ENCODE measurements around the gene PAIP2B.

Gene PAIP2B

DNA sequence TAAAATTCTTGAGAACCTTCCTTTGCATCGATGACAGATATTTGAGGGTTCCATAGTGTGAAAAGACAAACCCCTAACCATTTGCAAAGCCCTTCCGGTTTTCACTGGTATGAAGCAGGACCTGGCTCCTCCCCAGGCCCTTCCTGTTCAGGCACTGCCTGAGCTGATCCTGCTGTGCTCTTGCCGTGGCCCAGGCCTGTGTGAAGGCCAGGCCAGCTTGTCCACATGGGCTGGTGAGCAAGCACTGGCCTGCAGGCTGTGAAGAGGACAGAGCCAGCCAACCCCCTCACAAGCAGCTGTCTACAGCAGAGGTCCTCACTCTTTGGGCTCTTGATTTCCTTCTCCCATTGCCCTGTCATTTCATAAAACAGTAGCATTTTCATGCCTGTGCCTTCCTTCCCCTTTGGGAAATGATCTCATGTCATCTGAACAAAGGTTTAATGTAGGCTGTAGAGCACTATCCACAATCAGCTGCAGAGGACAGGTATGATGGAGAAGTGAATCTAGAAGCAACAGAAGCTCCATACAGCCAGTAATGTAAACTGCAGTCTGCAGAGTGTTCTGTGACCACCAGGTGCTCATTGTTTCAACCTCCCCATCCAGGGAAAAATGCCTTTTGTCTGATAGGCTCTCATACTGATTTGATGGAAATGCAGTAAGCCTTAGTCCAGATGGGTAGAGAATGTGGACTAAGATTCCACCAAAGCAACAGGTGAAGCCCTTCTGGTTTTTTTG lies 76.7 kb downstream of the PAIP2B start:
- no peak for DNase-seq

DNA sequence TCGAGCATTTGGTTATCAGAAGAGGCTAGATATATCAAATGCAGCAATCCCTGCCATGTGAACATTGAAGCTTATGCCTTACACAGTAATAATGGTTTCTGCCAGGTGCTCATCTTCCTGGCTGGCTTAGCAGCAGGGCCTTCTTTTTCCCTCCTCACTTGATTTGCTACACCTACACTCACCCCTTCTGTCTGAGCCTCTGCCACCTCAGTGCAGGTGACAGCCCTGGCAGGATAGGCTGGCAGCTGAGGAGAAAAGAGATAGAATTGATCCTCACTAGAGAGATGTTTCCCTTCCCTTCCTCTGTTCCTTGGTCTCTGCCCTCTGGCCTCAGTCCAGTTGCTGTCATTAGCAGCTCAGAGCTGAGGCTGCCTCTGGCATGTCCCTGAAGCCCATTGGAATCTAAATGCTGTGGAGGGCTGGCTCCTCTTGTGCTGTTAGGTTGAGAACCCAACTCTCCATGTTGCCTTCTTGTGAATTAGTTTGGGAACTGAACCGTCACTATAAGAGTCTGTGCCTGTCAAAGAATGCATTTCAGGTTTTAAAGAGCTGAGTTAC lies 78.3 kb downstream of the PAIP2B start:
- DNase-seq = no peak

DNA sequence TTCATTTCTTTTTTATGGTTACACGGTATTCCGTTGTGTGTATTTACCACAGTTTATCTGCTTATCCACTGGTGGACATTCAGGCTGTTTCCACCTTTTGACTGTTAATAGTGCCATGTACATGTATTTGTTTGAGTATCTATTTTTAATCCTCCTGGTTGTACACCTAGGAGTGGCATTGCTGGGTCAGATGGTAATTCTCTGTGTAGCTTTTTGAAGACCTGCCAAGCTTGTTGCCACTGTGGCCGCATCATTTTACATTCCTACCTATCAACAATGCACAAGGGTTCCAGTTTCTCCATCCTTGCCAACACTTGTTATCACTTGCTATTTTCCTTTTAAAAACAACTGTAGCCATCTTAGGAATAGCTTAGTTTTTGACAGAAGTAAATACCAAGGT lies 83.1 kb downstream of the PAIP2B start:
- no peak for DNase-seq

DNA sequence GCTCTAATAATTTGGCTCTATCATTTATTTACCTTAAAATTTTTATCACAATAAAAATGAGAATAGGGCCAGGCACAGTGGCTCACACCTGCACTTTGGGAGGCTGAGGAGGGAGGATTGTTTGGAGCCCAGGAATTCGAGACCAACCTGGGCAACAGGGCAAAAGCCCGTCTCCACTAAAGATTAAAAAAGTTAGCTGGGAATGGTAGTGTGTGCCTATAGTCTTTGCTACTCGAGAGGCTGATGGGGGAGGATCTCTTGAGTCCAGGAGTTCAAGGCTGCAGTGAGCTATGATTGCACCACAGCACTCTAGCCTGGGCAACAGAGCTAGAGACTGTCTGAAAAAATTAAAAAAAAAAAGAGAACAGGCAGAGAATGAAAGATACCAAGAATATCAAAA lies 90.7 kb downstream of the PAIP2B start:
- no peak for DNase-seq

DNA sequence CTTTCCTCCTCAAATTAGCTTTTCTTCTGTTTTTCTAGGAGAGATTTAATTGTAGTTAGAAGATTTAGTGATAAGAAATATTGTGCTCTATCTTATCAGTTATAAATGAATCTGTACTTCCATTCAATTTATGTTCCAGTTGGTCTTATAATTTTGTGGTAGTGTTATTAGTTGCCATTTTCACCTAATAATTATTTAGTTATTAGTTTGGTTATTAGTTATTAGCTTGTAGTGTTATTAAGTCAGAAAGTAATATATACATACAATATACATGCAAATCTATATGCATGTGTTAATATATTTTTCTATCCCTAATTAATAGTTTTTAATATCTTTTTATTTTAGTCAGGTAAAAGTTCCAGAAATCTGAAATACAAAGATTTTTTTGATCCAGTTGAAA lies 93.3 kb downstream of the PAIP2B start:
- DNase-seq = no peak
